ENCODE results near the gene APOL2. TPM values are rescaled to one million over a fixed set of nuclear protein-coding genes. Genes with fewer than 3 reads are reported as not detected.

The APOL2 gene
- total RNA-seq, 1 experiment from 2014 or later, result 16.0 TPM

- DNase-seq (ENCODE audit: unreplicated experiment), result no peak
- no peak overlapping the region for H3K4me3 Mint-ChIP-seq (ENCODE audit: unreplicated experiment)
- no peaks in the 10 kb centered on the region for H3K9me3 Mint-ChIP-seq (ENCODE audit: unreplicated experiment)
- TF ChIP-seq CTCF (IDR thresholded peaks at IDR 0.05; ENCODE audit: unreplicated experiment), result no peak
- POLR2A ChIA-PET, result interaction anchor here (1.1 to 1.9 kb wide), 2 partner anchors 10 to 11 kb away, joined by 3 to 5 read pairs; no protein-coding TSS in a partner anchor
- no peak overlapping the region for H3K27ac Mint-ChIP-seq (ENCODE audit: low read depth, unreplicated experiment)
- no peaks in the 10 kb centered on the region for H3K27me3 Mint-ChIP-seq (ENCODE audit: insufficient read depth, unreplicated experiment)
- BruUV-seq (replicated peaks), result no TSS peak
- CTCF ChIA-PET, result interaction anchor here (1.3 kb wide), 1 partner anchor 41 kb away, joined by 3 read pairs; no protein-coding TSS in a partner anchor
- peaks cover 16% of the 10 kb centered on the region for H3K4me1 Mint-ChIP-seq (ENCODE audit: insufficient read depth, unreplicated experiment)
- intact Hi-C loops (cut with micrococcal nuclease), result no loop called here
- no peaks in the 10 kb centered on the region for H3K36me3 Mint-ChIP-seq (ENCODE audit: insufficient read depth, unreplicated experiment)
Measured at GRCh38 chr22:36259615-36260300, 20.4 kb upstream of the APOL2 start.

GRCh38 chr22:36258701-36259614, 19.6 kb upstream of the APOL2 start:
- Mint-ChIP-seq H3K4me1 (ENCODE audit: insufficient read depth, unreplicated experiment) (peaks cover 14% of the 10 kb centered on the region), H3K27me3 (ENCODE audit: insufficient read depth, unreplicated experiment) (no peaks in the 10 kb centered on the region), H3K4me3 (ENCODE audit: unreplicated experiment) (no peak overlapping the region), H3K36me3 (ENCODE audit: insufficient read depth, unreplicated experiment) (no peaks in the 10 kb centered on the region), H3K9me3 (ENCODE audit: unreplicated experiment) (no peaks in the 10 kb centered on the region), H3K27ac (ENCODE audit: low read depth, unreplicated experiment) (peak overlapping the region; percentile 7)
- ChIA-PET POLR2A (interaction anchor here (1.1 kb wide), 1 partner anchor 10 kb away, joined by 3 read pairs; no protein-coding TSS in a partner anchor), CTCF (interaction anchor here (1.3 kb wide), 1 partner anchor 42 kb away, joined by 3 read pairs; no protein-coding TSS in a partner anchor)
- no TSS peak for BruUV-seq (replicated peaks)
- DNase-seq (ENCODE audit: unreplicated experiment), result no peak
- no peak for TF ChIP-seq CTCF (IDR thresholded peaks at IDR 0.05; ENCODE audit: unreplicated experiment)
- intact Hi-C loops (cut with micrococcal nuclease), result no loop called here

- Mint-ChIP-seq H3K9me3 (ENCODE audit: unreplicated experiment) (no peaks in the 10 kb centered on the region), H3K36me3 (ENCODE audit: insufficient read depth, unreplicated experiment) (no peaks in the 10 kb centered on the region), H3K4me3 (ENCODE audit: unreplicated experiment) (no peak overlapping the region), H3K4me1 (ENCODE audit: insufficient read depth, unreplicated experiment) (peaks cover 5% of the 10 kb centered on the region), H3K27me3 (ENCODE audit: insufficient read depth, unreplicated experiment) (no peaks in the 10 kb centered on the region), H3K27ac (ENCODE audit: low read depth, unreplicated experiment) (peak overlapping the region; percentile 7)
- POLR2A ChIA-PET, result no interaction called here
- TF ChIP-seq CTCF (IDR thresholded peaks at IDR 0.05; ENCODE audit: unreplicated experiment), result no peak
- intact Hi-C loops (cut with micrococcal nuclease), result no loop called here
- no TSS peak for BruUV-seq (replicated peaks)
- CTCF ChIA-PET, result interaction anchor here (0.7 kb wide), 1 partner anchor 43 kb away, joined by 3 read pairs; no protein-coding TSS in a partner anchor
- DNase-seq (ENCODE audit: unreplicated experiment), result no peak
Measured at GRCh38 chr22:36257948-36258670, 18.8 kb upstream of the APOL2 start.

All from MCF 10A (cell line).